Activated T-helper 2 cell treated with anti-CD3 and anti-CD28 coated beads, Interferon-gamma antibody, Interleukin-2, Interleukin-4, amounts not matched to agents 10 μg/mL and 5 μg/mL and 100 μg/mL, durations not matched to agents 14 hours and 24 hours and 36 hours (primary cell): ENCODE results near the gene FKBP15. TPM values are rescaled to one million over a fixed set of nuclear protein-coding genes. Genes with fewer than 3 reads are reported as not detected.
"Not testable (repeated sequence)": the region's sequence is repeated elsewhere in the genome, so short reads cannot be mapped to it uniquely, and the experiment has no call there.

ENCODE experiments used
- DNase-seq: peaks from one replicate; pipeline ENCODE4 v3.0.0; 2021; ENCODE audit warnings: low spot score
- H3K27ac Mint-ChIP-seq: one replicate; pipeline ENCODE4 v1.8.0; 2021; ENCODE audit warnings: mixed read lengths
- H3K27me3 Mint-ChIP-seq: one replicate; pipeline ENCODE4 v1.8.0; 2021; ENCODE audit warnings: low read depth, mixed read lengths
- H3K36me3 Mint-ChIP-seq: one replicate; pipeline ENCODE4 v1.8.0; 2021; ENCODE audit warnings: low read depth, mixed read lengths
- H3K4me1 Mint-ChIP-seq: one replicate; pipeline ENCODE4 v1.8.0; 2021; ENCODE audit warnings: low read depth, mixed read lengths
- H3K4me3 Mint-ChIP-seq: one replicate; pipeline ENCODE4 v1.8.0; 2021; ENCODE audit warnings: low read depth, mild to moderate bottlenecking, moderate library complexity, mixed read lengths
- H3K9me3 Mint-ChIP-seq: one replicate; pipeline ENCODE4 v1.8.0; 2021; ENCODE audit warnings: mixed read lengths
- intact Hi-C: fragments of 100-400 bp; cut with micrococcal nuclease; formaldehyde crosslinking; loops from one replicate; pipeline ENCODE4 v1.15.1; 2023
- total RNA-seq: library from RNA; stranded (reverse); gene quantifications from 2 replicates; pipeline ENCODE4 v1.2.3, GENCODE V29; 2022

The FKBP15 gene
- total RNA-seq, 1 donor from 2014 or later, result 40.4 TPM

DNA sequence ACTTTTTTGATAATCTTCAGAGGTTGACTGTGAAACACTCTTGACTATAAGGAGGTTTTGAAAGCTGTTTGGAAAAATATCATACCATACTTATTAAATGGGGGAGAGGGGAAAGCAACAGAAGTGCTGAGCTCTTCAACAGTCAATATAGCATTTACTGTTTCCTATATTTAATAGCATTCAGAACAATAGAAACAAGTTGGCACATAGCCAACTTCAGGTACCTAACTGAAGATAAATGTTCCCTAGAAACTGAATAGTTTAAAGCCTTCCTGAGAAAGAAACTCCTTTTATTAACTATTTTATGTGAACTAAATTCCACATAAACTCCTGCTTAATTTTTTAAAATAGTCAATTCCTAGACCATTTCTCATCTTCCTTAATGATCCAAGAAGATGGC lies 26.6 kb upstream of the FKBP15 start:
- H3K9me3 Mint-ChIP-seq, result peaks cover 14% of the 10 kb centered on the region

DNA sequence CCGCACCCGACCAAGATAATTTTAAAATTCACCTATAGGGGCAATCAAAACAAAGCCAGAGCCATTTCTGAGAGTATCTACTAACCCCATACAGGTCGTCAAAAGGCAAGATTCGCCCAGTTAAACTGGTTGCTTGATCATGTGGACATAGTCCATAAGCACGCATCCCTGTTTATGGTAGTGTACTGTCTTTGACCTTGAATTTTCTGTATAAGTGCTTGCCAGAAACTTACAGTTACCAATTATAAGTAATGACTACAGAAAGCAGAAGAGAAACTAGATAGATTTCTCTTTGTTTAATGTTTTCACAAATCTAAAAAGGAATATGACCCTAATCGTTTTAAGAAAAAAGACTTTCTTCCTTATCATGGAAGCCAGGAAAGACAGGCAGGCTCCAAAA lies 25.9 kb upstream of the FKBP15 start:
- Mint-ChIP-seq H3K4me3 (no peak overlapping the region), H3K27ac (no peak overlapping the region), H3K36me3 (peaks cover 16% of the 10 kb centered on the region), H3K9me3 (peaks cover 13% of the 10 kb centered on the region), H3K27me3 (no peaks in the 10 kb centered on the region), H3K4me1 (peaks cover 8% of the 10 kb centered on the region)
- intact Hi-C loops, result no loop called here
- no peak for DNase-seq

More for the DNA sequence above, 26.6 kb upstream of the FKBP15 start:
- intact Hi-C loops, result no loop called here
- H3K36me3 Mint-ChIP-seq, result peaks cover 16% of the 10 kb centered on the region
- no peak for DNase-seq
- no peaks in the 10 kb centered on the region for H3K27me3 Mint-ChIP-seq
- no peak overlapping the region for H3K4me3 Mint-ChIP-seq
- no peak overlapping the region for H3K27ac Mint-ChIP-seq
- H3K4me1 Mint-ChIP-seq, result peaks cover 5% of the 10 kb centered on the region

DNA sequence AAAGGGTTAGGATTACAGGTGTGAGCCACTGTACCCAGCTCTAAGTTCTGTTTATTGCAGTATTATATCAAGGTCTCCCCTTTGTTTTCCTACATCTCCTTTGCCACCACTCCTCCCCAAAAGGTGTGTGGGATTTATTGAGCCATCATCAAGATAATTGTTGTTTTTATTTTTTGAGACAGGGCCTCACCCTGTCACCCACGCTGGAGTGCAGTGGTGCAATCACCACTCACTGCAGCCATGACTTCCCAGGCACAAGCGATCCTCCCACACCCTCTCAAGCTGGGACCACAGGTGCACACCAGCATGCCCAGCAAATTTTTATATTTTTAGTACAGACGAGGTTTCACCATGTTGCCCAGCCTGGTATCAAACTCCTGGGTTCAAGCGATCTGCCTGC lies 24.8 kb upstream of the FKBP15 start:
- intact Hi-C loops, result no loop called here
- H3K27me3 Mint-ChIP-seq, result no peaks in the 10 kb centered on the region
- H3K9me3 Mint-ChIP-seq, result peaks cover 7% of the 10 kb centered on the region

DNA sequence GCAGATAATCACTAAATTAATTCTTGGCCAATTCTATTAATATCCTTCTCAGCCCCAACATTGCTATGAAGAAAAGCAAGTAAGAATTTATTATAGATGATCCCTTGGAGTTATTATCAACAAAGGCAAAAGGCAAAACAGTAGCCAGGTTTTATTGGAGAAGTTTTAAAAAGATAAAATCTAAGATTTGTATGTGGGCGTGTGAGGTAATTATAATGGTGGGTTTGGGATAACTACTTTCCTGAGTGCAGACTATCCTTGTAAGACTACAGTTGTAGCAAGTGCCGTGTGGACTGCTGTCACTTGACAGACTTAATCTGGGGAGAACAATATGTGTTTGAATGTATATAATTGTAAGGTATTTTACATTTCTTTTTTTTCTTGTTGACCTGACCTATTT lies 23.5 kb upstream of the FKBP15 start:
- intact Hi-C loops, result no loop called here
- H3K27me3 Mint-ChIP-seq, result no peaks in the 10 kb centered on the region

More for the DNA sequence above, 24.8 kb upstream of the FKBP15 start:
- H3K27ac Mint-ChIP-seq, result no peak overlapping the region
- no peak for DNase-seq
- H3K4me3 Mint-ChIP-seq, result no peak overlapping the region
- H3K4me1 Mint-ChIP-seq, result peaks cover 11% of the 10 kb centered on the region
- peaks cover 13% of the 10 kb centered on the region for H3K36me3 Mint-ChIP-seq

DNA sequence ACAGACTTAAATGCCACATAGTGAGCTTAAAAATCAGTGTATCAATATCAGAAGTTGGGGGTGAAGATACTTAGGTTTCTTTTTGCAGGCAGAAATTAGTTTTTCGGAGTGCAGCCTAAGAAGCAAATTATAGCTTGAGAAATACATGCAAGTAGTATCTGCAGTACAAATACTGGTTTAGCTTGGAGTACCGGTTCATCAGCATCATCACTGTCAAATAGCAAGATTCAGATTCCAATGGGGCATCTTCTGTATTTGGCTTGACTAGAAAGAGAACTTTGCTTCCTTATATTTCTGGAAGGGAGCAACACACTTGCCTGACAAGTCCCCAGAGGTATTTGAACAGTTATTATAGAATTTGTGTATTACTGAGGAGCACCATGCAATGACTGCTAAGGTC lies 20.1 kb upstream of the FKBP15 start:
- H3K27ac Mint-ChIP-seq, result no peak overlapping the region
- no peak for DNase-seq
- no peaks in the 10 kb centered on the region for H3K36me3 Mint-ChIP-seq
- intact Hi-C loops, result no loop called here
- no peaks in the 10 kb centered on the region for H3K9me3 Mint-ChIP-seq
- H3K4me1 Mint-ChIP-seq, result peaks cover 27% of the 10 kb centered on the region
- no peaks in the 10 kb centered on the region for H3K27me3 Mint-ChIP-seq
- H3K4me3 Mint-ChIP-seq, result no peak overlapping the region

More for the DNA sequence above, 23.5 kb upstream of the FKBP15 start:
- H3K27ac Mint-ChIP-seq, result no peak overlapping the region
- H3K9me3 Mint-ChIP-seq, result peaks cover 4% of the 10 kb centered on the region
- H3K4me1 Mint-ChIP-seq, result peaks cover 14% of the 10 kb centered on the region
- H3K4me3 Mint-ChIP-seq, result no peak overlapping the region
- no peak for DNase-seq
- peaks cover 12% of the 10 kb centered on the region for H3K36me3 Mint-ChIP-seq

DNA sequence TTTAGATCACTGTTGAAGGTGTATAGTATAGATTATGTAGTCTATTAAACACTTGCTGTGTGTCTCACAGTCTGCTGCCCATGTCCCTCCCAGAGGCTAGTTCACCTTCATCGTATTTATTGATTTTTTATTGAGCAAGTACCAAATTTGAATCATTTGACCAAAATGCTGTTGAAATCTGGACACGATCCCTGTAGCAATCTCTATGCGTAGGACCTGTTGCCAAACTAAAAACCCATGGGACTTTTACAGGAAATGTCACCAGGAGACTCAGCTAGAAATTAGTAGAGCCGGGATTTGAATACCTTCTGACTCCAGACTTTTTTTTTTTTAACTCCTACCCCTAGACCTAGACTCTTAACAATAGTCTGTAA lies 17.8 kb upstream of the FKBP15 start:
- Mint-ChIP-seq H3K27ac (no peak overlapping the region), H3K4me1 (peaks cover 26% of the 10 kb centered on the region), H3K36me3 (no peaks in the 10 kb centered on the region), H3K4me3 (no peak overlapping the region), H3K27me3 (no peaks in the 10 kb centered on the region), H3K9me3 (no peaks in the 10 kb centered on the region)
- no peak for DNase-seq
- intact Hi-C loops, result no loop called here

DNA sequence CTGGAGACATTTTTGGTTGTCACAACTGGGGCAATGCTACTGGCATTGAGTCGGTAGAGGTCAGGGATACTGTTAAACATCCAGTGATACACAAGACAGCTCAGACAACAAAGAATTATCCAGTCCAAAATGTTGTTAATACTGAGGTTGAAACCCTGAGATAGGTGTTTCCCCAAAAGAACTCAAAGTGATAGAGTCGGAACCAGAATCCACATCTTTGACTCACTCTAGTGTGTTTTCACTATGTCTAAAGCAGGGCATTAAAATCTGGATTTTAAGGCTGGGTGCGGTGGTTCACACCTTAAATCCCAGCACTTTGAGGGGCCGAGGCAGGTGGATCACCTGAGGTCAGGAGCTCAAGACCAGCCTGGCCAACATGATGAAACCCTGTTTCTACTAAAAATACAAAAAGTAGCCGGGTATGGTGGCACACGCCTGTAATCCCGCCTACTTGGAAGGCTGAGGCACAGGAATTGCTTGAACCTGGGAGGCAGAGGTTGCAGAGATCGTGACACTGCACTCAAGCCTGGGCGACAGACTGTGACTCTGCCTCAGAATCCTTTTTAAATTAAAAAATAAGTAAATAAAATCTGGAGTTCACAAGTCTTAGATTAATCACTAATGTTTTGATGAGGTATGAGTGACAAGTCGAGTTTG lies 17.3 kb upstream of the FKBP15 start:
- intact Hi-C loops, result no loop called here
- DNase-seq, result no peak
- no peak overlapping the region for H3K27ac Mint-ChIP-seq
- H3K9me3 Mint-ChIP-seq, result no peaks in the 10 kb centered on the region
- H3K27me3 Mint-ChIP-seq, result no peaks in the 10 kb centered on the region
- peaks cover 26% of the 10 kb centered on the region for H3K4me1 Mint-ChIP-seq
- no peaks in the 10 kb centered on the region for H3K36me3 Mint-ChIP-seq
- H3K4me3 Mint-ChIP-seq, result no peak overlapping the region

DNA sequence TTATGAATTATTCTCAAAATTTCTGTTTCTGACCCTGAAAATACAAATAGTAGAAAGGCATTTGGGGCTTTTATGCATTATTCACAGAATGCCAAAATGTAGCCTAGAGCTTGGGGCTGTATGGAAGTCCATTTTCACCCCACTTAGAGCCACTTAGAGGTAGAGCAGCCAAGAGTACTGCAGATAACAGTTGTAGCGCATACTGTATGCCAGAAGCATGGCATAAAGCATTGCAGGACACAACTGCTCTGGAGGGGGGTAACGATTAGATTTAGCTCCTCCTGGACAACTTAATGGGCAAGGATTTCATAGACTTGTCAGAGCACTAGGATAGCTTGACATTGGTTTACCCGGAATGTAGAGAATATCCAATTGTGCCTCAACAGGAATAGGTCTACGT lies 15.9 kb upstream of the FKBP15 start:
- H3K27ac Mint-ChIP-seq, result no peak overlapping the region
- no peak for DNase-seq
- peaks cover 30% of the 10 kb centered on the region for H3K4me1 Mint-ChIP-seq
- no peak overlapping the region for H3K4me3 Mint-ChIP-seq
- intact Hi-C loops, result no loop called here
- H3K27me3 Mint-ChIP-seq, result no peaks in the 10 kb centered on the region
- H3K9me3 Mint-ChIP-seq, result no peaks in the 10 kb centered on the region
- no peaks in the 10 kb centered on the region for H3K36me3 Mint-ChIP-seq

DNA sequence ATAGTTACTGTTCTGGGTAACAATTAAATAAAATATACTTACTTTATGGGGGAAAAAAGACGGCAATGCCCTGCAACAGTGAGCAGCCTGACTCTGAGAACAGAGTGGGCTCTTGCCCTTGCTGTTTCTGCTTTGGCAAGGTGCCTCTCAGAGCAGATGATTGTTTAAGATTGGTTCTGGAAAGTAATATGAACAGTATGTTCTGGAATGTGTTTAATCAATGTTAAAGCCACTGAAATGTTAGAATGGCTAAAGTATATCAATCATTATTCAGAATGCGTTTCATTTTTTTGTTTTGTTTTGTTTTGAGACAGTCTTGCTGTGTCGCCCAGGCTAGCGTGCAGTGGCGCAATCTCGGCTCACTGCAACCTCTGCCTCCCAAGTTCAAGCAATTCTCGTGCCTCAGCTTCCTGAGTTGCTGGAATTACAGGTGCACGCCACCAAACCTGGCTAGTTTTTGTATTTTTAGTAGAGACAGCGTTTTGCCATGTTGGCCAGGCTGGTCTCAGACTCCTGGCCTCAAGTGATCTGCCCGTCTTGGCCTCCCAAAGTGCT lies 14.7 kb upstream of the FKBP15 start:
- H3K27me3 Mint-ChIP-seq, H3K9me3 Mint-ChIP-seq, H3K36me3 Mint-ChIP-seq, H3K27ac Mint-ChIP-seq, intact Hi-C loops, DNase-seq, H3K4me3 Mint-ChIP-seq: not testable (repeated sequence)
- peaks cover 26% of the 10 kb centered on the region for H3K4me1 Mint-ChIP-seq

DNA sequence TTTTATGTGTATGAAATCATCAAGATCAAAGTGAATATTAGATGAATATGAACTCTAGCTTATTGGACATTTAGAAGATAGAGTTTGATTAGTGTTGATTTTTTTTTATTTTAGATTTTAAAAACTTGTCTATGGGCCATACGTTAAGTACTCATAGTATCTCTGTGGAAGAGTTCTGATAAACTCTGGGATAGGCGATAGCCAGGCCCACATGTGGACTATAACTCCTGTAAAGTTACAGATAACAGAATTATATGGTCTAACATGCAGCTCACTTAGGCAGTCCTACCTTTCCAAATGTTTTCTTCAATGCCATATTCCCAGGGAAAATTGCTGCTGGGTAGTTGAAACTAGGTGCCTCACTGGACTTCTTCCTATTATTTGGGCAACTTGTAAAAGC lies 10.6 kb upstream of the FKBP15 start:
- no peak for DNase-seq
- Mint-ChIP-seq H3K4me3 (no peak overlapping the region), H3K9me3 (no peaks in the 10 kb centered on the region), H3K27ac (no peak overlapping the region), H3K36me3 (peaks cover 13% of the 10 kb centered on the region), H3K27me3 (no peaks in the 10 kb centered on the region), H3K4me1 (peaks cover 20% of the 10 kb centered on the region)
- intact Hi-C loops, result no loop called here

DNA sequence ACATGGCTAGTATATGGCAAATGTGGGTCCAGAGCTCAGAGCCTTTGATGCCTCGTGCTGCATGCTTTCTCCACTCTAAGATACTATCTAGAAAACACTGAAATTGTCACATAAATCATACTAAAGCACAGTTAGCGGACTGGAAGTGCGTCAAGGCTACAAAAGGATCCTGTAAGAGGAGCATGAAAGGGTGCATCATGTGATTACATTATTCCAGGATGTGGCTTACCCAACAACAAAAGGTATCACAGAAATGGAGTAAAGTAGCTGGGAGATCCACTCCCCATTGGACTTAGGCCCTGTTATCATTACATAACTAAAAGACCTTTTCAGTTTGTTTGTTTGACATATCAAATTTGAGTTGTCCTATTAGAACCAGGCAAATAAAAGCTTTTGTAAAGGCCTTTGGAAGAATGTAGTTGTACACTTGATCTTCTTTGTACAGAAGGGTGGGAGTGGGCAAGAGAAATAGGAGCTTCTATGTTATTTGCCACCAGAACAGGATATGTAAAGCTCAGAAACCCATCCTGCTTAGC lies 7.1 kb upstream of the FKBP15 start:
- intact Hi-C loops, result no loop called here
- peaks cover 26% of the 10 kb centered on the region for H3K4me1 Mint-ChIP-seq
- H3K4me3 Mint-ChIP-seq, result no peak overlapping the region
- no peak overlapping the region for H3K27ac Mint-ChIP-seq
- H3K36me3 Mint-ChIP-seq, result peaks cover 20% of the 10 kb centered on the region
- no peaks in the 10 kb centered on the region for H3K9me3 Mint-ChIP-seq
- DNase-seq, result no peak
- no peaks in the 10 kb centered on the region for H3K27me3 Mint-ChIP-seq

DNA sequence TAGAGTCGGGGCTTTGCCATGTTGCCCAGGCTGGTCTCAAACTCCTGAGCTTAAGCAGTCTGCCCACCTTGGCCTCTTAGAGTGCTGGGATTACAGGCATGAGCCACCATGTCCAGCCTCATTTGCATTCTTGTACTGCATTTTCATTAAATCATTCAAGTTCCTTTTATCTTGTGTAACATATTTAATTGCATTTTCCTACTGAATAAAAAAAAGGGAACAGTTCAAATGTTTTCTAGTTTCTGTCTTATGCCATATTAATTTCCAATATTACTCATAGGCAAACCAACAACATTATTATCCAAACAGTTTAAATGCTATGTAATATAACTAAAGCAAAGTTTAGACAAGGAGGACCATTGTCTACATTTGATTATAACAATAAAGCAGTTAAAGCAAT lies 6.4 kb upstream of the FKBP15 start:
- Mint-ChIP-seq H3K4me3 (no peak overlapping the region), H3K27ac (no peak overlapping the region), H3K4me1 (peaks cover 27% of the 10 kb centered on the region), H3K27me3 (no peaks in the 10 kb centered on the region), H3K9me3 (no peaks in the 10 kb centered on the region), H3K36me3 (peaks cover 20% of the 10 kb centered on the region)
- intact Hi-C loops, result no loop called here
- no peak for DNase-seq

DNA sequence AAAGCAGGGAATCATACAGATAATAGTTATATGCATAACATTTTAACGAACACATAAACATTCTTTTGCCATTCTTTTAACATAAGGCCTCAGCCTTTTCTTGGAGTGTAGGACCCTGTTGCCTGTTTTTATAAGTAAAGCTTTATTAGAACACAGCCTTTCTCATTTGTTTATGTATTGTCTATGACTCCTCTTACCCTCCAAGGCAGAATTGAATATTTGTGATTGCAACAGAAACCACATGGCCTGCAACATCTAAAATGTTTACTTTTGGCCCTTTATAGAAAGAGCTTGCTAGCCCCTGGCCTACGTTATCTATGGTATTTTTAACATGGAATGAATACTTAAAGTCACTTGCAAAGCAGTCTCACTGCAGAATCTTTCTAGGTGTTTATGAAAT lies 2.9 kb upstream of the FKBP15 start:
- Mint-ChIP-seq H3K9me3 (no peaks in the 10 kb centered on the region), H3K4me1 (peaks cover 42% of the 10 kb centered on the region), H3K4me3 (no peak overlapping the region), H3K27ac (no peak overlapping the region), H3K27me3 (no peaks in the 10 kb centered on the region), H3K36me3 (peaks cover 21% of the 10 kb centered on the region)
- intact Hi-C loops, result loop anchor here (5.0 kb wide), 2 partner anchors 128 to 737 kb away; partner anchors contain the start of gene KIAA1958
- no peak for DNase-seq
